Measurements from ENCODE around the gene SPTLC1.
"Not testable (repeated sequence)": the region's sequence is repeated elsewhere in the genome, so short reads cannot be mapped to it uniquely, and the experiment has no call there.

DNA sequence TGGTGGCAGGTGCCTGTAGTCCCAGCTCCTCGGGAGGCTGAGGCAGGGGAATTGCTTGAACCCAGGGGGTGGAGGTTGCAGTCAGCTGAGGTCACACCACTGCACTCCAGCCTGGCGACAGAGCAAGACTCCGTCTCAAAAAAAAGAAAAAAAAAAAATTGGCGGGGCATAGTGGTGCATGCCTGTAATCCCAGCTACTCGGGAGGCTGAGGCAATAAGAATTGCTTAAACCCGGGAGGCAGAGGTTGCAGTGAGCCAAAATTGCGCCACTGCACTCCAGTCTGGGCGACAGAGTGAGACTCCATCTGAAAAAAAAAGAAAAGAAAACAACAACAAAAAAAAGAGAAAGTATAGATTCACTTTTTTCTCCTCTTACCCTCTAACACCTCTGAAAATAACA, 105.0 kb downstream of the SPTLC1 start:
- TF ChIP-seq POLR2A (IDR thresholded peaks at IDR 0.05), result not testable (repeated sequence)
- TF ChIP-seq, protein P1, sequence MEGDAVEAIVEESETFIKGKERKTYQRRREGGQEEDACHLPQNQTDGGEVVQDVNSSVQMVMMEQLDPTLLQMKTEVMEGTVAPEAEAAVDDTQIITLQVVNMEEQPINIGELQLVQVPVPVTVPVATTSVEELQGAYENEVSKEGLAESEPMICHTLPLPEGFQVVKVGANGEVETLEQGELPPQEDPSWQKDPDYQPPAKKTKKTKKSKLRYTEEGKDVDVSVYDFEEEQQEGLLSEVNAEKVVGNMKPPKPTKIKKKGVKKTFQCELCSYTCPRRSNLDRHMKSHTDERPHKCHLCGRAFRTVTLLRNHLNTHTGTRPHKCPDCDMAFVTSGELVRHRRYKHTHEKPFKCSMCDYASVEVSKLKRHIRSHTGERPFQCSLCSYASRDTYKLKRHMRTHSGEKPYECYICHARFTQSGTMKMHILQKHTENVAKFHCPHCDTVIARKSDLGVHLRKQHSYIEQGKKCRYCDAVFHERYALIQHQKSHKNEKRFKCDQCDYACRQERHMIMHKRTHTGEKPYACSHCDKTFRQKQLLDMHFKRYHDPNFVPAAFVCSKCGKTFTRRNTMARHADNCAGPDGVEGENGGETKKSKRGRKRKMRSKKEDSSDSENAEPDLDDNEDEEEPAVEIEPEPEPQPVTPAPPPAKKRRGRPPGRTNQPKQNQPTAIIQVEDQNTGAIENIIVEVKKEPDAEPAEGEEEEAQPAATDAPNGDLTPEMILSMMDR (IDR thresholded peaks at IDR 0.05), result not testable (repeated sequence)

Data from Peyer's patch (tissue), 4 donors.